GM12874 (cell line): ENCODE results near the gene RTEL1.

Experiments
- TF ChIP-seq, protein P1 (sequence below): IDR thresholded peaks from 2 replicates; pipeline ENCODE4 v1.5.1; 2011; ENCODE audit warnings: low read depth, mild to moderate bottlenecking, control low read depth, low read length, moderate library complexity; ENCODE audit not compliant: insufficient read depth

RTEL1 gene, protein sequence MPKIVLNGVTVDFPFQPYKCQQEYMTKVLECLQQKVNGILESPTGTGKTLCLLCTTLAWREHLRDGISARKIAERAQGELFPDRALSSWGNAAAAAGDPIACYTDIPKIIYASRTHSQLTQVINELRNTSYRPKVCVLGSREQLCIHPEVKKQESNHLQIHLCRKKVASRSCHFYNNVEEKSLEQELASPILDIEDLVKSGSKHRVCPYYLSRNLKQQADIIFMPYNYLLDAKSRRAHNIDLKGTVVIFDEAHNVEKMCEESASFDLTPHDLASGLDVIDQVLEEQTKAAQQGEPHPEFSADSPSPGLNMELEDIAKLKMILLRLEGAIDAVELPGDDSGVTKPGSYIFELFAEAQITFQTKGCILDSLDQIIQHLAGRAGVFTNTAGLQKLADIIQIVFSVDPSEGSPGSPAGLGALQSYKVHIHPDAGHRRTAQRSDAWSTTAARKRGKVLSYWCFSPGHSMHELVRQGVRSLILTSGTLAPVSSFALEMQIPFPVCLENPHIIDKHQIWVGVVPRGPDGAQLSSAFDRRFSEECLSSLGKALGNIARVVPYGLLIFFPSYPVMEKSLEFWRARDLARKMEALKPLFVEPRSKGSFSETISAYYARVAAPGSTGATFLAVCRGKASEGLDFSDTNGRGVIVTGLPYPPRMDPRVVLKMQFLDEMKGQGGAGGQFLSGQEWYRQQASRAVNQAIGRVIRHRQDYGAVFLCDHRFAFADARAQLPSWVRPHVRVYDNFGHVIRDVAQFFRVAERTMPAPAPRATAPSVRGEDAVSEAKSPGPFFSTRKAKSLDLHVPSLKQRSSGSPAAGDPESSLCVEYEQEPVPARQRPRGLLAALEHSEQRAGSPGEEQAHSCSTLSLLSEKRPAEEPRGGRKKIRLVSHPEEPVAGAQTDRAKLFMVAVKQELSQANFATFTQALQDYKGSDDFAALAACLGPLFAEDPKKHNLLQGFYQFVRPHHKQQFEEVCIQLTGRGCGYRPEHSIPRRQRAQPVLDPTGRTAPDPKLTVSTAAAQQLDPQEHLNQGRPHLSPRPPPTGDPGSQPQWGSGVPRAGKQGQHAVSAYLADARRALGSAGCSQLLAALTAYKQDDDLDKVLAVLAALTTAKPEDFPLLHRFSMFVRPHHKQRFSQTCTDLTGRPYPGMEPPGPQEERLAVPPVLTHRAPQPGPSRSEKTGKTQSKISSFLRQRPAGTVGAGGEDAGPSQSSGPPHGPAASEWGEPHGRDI (N-terminal part only)

DNA sequence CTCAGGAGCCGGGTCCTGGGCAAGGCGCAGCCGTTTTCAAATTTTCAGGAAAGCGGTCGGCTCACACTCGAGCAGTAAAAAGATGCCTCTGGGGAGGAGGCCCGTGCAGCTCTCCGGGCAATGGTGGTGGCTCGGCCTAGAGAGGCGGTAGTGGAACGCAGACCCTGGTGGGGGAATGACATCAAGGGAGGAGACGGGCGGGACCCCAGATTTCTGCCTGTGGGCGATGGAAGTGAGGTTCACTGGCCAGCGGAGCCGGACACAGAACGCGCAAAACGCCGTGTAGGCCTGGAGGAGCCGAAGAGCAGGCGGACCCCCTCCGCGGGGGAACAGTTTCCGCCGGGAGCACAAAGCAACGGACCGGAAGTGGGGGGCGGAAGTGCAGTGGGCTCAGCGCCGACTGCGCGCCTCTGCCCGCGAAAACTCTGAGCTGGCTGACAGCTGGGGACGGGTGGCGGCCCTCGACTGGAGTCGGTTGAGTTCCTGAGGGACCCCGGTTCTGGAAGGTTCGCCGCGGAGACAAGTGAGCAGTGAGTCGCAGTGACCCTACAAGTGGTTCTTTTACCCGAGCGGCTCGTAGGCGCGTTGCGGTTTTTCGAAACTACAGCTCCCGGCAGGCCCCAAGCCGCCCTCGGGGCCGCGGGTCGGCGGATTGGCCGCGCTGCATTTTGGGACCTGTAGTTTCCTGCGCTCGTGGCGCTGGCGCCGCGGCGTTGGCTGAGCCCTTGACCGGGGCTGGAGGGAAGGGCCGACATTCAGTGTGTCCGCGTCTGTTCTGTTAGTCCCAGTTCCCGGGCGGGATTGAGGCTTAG, at the start of gene RTEL1:
TSS of gene RTEL1 (plus strand) at position 376 of the 812 bp plus-strand sequence. CDS start 1,091 bp downstream, outside the sequence.
- TF ChIP-seq, protein P1, sequence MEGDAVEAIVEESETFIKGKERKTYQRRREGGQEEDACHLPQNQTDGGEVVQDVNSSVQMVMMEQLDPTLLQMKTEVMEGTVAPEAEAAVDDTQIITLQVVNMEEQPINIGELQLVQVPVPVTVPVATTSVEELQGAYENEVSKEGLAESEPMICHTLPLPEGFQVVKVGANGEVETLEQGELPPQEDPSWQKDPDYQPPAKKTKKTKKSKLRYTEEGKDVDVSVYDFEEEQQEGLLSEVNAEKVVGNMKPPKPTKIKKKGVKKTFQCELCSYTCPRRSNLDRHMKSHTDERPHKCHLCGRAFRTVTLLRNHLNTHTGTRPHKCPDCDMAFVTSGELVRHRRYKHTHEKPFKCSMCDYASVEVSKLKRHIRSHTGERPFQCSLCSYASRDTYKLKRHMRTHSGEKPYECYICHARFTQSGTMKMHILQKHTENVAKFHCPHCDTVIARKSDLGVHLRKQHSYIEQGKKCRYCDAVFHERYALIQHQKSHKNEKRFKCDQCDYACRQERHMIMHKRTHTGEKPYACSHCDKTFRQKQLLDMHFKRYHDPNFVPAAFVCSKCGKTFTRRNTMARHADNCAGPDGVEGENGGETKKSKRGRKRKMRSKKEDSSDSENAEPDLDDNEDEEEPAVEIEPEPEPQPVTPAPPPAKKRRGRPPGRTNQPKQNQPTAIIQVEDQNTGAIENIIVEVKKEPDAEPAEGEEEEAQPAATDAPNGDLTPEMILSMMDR, result no peak

DNA sequence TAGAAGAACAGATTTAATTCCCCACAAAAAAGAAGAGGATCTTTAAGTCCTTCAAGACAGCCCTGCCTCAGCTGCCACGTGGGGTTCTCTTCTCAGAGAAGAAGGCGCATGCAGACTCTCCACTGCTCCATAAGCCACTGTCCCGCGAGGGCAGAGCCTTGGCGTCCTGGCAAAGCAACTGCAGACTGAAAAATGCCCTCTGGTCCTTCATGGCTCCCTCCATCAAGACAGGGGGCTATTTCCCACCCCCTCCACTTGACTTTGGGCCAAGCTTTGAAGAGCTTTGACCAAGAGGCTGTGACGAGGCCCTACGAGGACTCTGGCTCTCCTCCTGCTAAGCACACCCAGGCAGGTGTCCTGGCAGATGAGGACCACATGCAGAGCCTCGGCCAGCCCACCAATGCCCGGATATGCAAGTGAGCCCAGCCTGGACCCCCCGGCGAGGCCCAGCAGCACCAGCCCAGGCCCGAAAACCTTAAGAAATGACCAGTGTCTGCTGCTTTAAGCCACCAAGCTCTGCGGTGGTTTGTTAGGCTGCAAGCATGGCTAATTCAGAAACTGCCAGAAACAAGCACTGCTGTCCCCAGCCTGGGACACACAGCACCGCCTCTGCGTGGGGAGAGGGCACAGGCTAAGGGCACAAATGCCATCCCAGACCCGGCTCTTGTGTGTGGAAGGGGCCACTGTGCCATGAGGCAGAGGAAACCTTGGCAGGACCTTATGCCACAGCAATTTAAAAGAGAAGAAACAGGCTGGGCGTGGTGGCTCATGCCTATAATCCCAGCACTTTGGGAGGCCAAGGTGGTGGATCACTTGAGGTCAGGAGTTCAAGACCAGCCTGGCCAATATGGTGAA, 47.3 kb upstream of the RTEL1 start:
- TF ChIP-seq, protein P1, result no peak

DNA sequence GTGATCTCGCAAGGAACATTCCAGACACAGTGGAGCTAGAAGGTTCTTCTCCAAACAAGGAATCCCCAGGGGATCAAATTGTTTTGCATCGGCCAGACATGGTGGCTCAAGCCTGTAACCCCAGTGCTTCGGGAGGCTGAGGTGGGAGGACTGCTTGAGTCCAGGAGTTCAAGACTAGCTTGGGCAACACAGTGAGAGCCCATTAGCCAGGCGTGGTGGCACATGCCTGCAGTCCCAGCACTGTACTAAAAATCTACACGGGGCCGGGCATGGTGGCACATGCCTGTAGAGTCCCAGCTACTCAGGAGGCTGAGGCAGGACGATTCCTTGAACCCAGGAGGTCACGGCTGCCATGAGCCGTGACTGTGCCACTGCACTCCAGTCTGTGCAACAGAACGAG, 46.5 kb upstream of the RTEL1 start:
- TF ChIP-seq, protein P1, result no peak

DNA sequence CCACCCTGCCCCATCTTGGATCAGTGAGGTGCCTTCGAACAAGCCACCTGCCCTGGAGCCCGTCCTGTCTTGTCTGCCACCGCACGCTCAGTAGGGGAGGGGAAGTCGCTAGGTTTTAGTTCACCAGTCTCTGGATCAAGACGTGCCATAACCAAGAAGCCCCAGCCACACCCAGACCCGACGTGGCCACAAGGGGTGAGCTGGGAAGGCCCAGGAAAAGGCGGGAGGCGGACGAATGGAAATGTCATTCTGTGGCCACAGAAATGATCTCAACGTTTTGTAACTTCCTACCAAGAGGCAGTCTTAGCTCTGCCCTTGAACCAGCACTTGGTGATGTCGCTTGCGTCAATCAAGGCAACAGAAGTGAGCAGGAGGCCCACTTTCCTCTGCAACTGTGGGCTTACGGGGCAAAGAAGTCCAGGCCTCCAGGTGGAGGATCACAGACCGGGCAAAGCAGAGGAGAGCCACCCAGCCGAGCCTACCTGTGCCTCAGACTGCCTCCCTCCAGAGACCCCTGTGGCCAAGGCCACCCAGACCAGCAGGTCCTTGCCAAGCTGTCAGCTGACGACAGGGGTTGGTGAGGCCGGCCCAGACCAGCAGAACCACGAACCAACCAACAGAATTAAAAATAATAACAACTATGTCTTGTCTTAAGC, 45.7 kb upstream of the RTEL1 start:
- TF ChIP-seq, protein P1, result no peak

DNA sequence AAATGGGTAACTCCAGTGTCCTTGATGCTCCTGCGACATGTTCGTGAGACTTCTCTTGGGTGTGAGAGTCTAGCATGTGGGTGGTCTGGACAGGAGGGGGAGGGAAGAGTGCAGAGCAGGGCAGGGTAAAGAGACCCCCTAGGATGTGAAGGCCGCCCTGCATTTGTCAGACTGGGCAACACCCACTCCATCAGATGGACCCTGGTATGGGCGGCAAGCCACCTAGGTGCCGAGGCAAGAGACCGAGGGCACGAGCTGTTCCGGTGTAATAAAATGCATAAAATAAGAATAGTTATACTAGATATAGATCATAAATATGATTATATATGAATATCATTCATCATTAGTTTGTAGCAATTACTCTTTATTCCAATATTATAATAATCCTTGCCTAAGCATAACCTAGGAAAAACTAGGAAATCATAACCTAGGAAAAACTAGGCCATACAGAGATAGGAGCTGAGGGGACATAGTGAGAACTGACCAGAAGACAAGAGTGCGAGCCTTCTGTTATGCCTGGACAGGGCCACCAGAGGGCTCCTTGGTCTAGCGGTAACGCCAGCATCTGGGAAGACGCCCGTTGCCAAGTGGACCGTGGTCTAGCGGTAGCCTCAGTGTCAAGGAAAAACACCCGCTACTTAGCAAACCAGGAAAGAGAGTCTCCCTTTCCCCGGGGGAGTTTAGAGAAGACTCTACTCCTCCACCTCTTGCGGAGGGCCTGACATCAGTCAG, 44.1 kb upstream of the RTEL1 start:
- TF ChIP-seq, protein P1, result peak; percentile 15; the same call in 1 of the 2 replicates
